K562 (cell line): ENCODE results near the gene PPP1CA. TPM values are rescaled to one million over a fixed set of nuclear protein-coding genes. Genes with fewer than 3 reads are reported as not detected.

Experiments used
- BHLHE40 ChIP-seq: IDR thresholded peaks from 2 replicates; pipeline ENCODE4 v1.6.1; 2011; ENCODE audit warnings: low read length, improper control_type of control experiment
- CEBPZ ChIP-seq: fragments of 150-350 bp; IDR thresholded peaks from 2 replicates; pipeline ENCODE4 v1.6.1; 2014; ENCODE audit warnings: low read depth, mild to moderate bottlenecking, low read length, borderline replicate concordance
- COPS2 ChIP-seq: fragments of 450-650 bp; conservative IDR thresholded peaks from 2 replicates; pipeline ENCODE4 v1.6.1; 2016; ENCODE audit warnings: mild to moderate bottlenecking, moderate library complexity
- FOXK2 ChIP-seq, 2 experiments: fragments of 450-650 bp; IDR thresholded peaks in 1 of 2; conservative IDR thresholded peaks in 1 of 2; 2 replicates each; pipeline ENCODE4 v1.6.1; 2016; ENCODE audit warnings: low read depth in 2 of 2, mild to moderate bottlenecking in 1 of 2
- HDAC3 ChIP-seq: fragments of 450-650 bp; IDR thresholded peaks from 2 replicates; pipeline ENCODE4 v1.6.1; 2018; ENCODE audit warnings: borderline replicate concordance, mild to moderate bottlenecking, moderate library complexity; ENCODE audit not compliant: partially characterized antibody
- PHB2 ChIP-seq: fragments of 450-650 bp; IDR thresholded peaks from 2 replicates; pipeline ENCODE4 v1.6.1; 2017; ENCODE audit warnings: low read depth
- POLR2AphosphoS2 ChIP-seq: IDR thresholded peaks from 2 replicates; pipeline ENCODE4 v1.6.1; 2012; ENCODE audit warnings: low read length, improper control_type of control experiment
- POLR2B ChIP-seq: fragments of 450-650 bp; IDR thresholded peaks from 2 replicates; pipeline ENCODE4 v1.6.1; 2018; ENCODE audit warnings: low read depth; ENCODE audit not compliant: partially characterized antibody
- TAF7 ChIP-seq: fragments of 450-650 bp; IDR thresholded peaks from 2 replicates; pipeline ENCODE4 v1.6.1; 2016; ENCODE audit warnings: missing genetic modification characterization, missing compliant biosample characterization
- TSHZ1 ChIP-seq: fragments of 250-450 bp; sonication (Bioruptor Pico); IDR thresholded peaks from 2 replicates; pipeline ENCODE4 v1.4.0; 2020; ENCODE audit warnings: mild to moderate bottlenecking, moderate library complexity
- ZNF197 ChIP-seq: fragments of 200-800 bp; sonication (Bioruptor generic); IDR thresholded peaks from 2 replicates; pipeline ENCODE4 v1.6.1; 2016; ENCODE audit warnings: low read depth, missing genetic modification characterization, missing compliant biosample characterization
- polyA plus RNA-seq, 8 experiments: library from polyadenylated mRNA; depleted of rRNA in 4 of 8; stranded (reverse) in 5 of 8; unstranded in 3 of 8; fragments of >200 nt; fragmentation: Nextera tagmentation in 2 of 8; fragmentation: Illumina TruSeq in 1 of 8; extraction: Ambion mirVana in 2 of 8; extraction: Trizol in 1 of 8; gene quantifications; 2 replicates each; pipeline versions ENCODE4 v1.2.1 to v1.2.3, GENCODE V29; 2011 to 2014; ENCODE audit warnings: inconsistent platforms in 1 of 8, missing spikeins in 1 of 8
- total RNA-seq, 7 experiments: library from RNA; depleted of rRNA in 6 of 7; stranded (reverse); fragments of >200 nt in 6 of 7; fragmentation: Illumina TruSeq in 2 of 7; extraction: Trizol in 2 of 7; gene quantifications; 2 replicates each; pipeline versions ENCODE4 v1.2.1 to v1.2.3, GENCODE V29; 2011 to 2021; ENCODE audit warnings: low replicate concordance in 1 of 7

The PPP1CA gene
- total and polyA plus RNA-seq, 9 of the 15 experiments (the other 6 are each of a cell fraction or from before 2014, with no cell fraction given), result 18.2 to 242 (median 188) TPM

- TF ChIP-seq FOXK2 (conservative IDR thresholded peaks at IDR 0.05 in 1 of 2, IDR thresholded peaks at IDR 0.05 in 1 of 2; ENCODE audit: low read depth in 2 of 2) (no peak), CEBPZ (no peak), POLR2B (no peak), POLR2AphosphoS2 (no peak), PHB2 (no peak), TSHZ1 (no peak), TAF7 (no peak), COPS2 (no peak), HDAC3 (no peak), ZNF197 (CRISPR knock-in tag) (no peak), BHLHE40 (peak; percentile 37; the same call in 1 of the 2 replicates)
Measured at GRCh38 chr11:67370351-67371076, 31.1 kb downstream of the PPP1CA start (continued).
